ENCODE data around the gene NXPE1. TPM values are rescaled to one million over a fixed set of nuclear protein-coding genes. Genes with fewer than 3 reads are reported as not detected.

Gene NXPE1
- total RNA-seq, 2 experiments from 2014 or later, result not detected

- Mint-ChIP-seq H3K27ac (no peak overlapping the region), H3K4me1 (ENCODE audit: low read depth) (no peaks in the 10 kb centered on the region), H3K36me3 (ENCODE audit: low read depth) (no peaks in the 10 kb centered on the region), H3K27me3 (no peaks in the 10 kb centered on the region), H3K9me3 (peaks cover 21% of the 10 kb centered on the region), H3K4me3 (no peak overlapping the region)
- ChIA-PET CTCF (no interaction called here), POLR2A (no interaction called here)
- ATAC-seq, result no peak
- TF ChIP-seq CTCF (IDR thresholded peaks at IDR 0.05), result no peak
- intact Hi-C loops (cut with micrococcal nuclease), result no loop called here
- no peak for DNase-seq
Observed at GRCh38 chr11:114586797-114587196, 27.1 kb upstream of the NXPE1 start.

GRCh38 chr11:114571712-114572111, 12.0 kb upstream of the NXPE1 start:
- Mint-ChIP-seq H3K27ac (no peak overlapping the region), H3K36me3 (ENCODE audit: low read depth) (no peaks in the 10 kb centered on the region), H3K27me3 (peaks cover 2% of the 10 kb centered on the region), H3K4me1 (ENCODE audit: low read depth) (no peaks in the 10 kb centered on the region), H3K4me3 (no peak overlapping the region), H3K9me3 (peaks cover 16% of the 10 kb centered on the region)
- no peak for TF ChIP-seq CTCF (IDR thresholded peaks at IDR 0.05)
- ATAC-seq (no peak), DNase-seq (peak; percentile 3)
- POLR2A ChIA-PET, result no interaction called here
- intact Hi-C loops (cut with micrococcal nuclease), result no loop called here
- CTCF ChIA-PET, result interaction anchor here (0.9 to 1.3 kb wide), 2 partner anchors 89 to 231 kb away, joined by 3 read pairs; no protein-coding TSS in a partner anchor

GRCh38 chr11:114569801-114570200, 10.1 kb upstream of the NXPE1 start:
- Mint-ChIP-seq H3K4me1 (ENCODE audit: low read depth) (no peaks in the 10 kb centered on the region), H3K36me3 (ENCODE audit: low read depth) (no peaks in the 10 kb centered on the region), H3K9me3 (peaks cover 4% of the 10 kb centered on the region), H3K27me3 (peaks cover 2% of the 10 kb centered on the region), H3K4me3 (no peak overlapping the region), H3K27ac (no peak overlapping the region)
- intact Hi-C loops (cut with micrococcal nuclease), result no loop called here
- DNase-seq, result no peak
- ChIA-PET CTCF (no interaction called here), POLR2A (no interaction called here)
- no peak for TF ChIP-seq CTCF (IDR thresholded peaks at IDR 0.05)
- ATAC-seq, result no peak

GRCh38 chr11:114566276-114566675, 6.6 kb upstream of the NXPE1 start:
- CTCF ChIA-PET, result no interaction called here
- Mint-ChIP-seq H3K27me3 (peaks cover 2% of the 10 kb centered on the region), H3K4me3 (no peak overlapping the region), H3K4me1 (ENCODE audit: low read depth) (peaks cover 3% of the 10 kb centered on the region), H3K27ac (no peak overlapping the region), H3K9me3 (no peaks in the 10 kb centered on the region), H3K36me3 (ENCODE audit: low read depth) (no peaks in the 10 kb centered on the region)
- POLR2A ChIA-PET, result no interaction called here
- no peak for TF ChIP-seq CTCF (IDR thresholded peaks at IDR 0.05)
- intact Hi-C loops (cut with micrococcal nuclease), result no loop called here
- DNase-seq (no peak), ATAC-seq (no peak)

GRCh38 chr11:114564831-114565230, 5.2 kb upstream of the NXPE1 start:
- intact Hi-C loops (cut with micrococcal nuclease), result no loop called here
- no peak for ATAC-seq
- Mint-ChIP-seq H3K9me3 (no peaks in the 10 kb centered on the region), H3K27ac (no peak overlapping the region), H3K27me3 (peaks cover 6% of the 10 kb centered on the region), H3K4me1 (ENCODE audit: low read depth) (peaks cover 3% of the 10 kb centered on the region), H3K36me3 (ENCODE audit: low read depth) (no peaks in the 10 kb centered on the region), H3K4me3 (no peak overlapping the region)
- no peak for DNase-seq
- no peak for TF ChIP-seq CTCF (IDR thresholded peaks at IDR 0.05)
- ChIA-PET POLR2A (no interaction called here), CTCF (no interaction called here)
